BJ (cell line): Measurements from ENCODE around the gene CAMKV. TPM values are rescaled to one million over a fixed set of nuclear protein-coding genes. Genes with fewer than 3 reads are reported as not detected.

ENCODE experiments used
- CTCF ChIA-PET: fragments of 350-600 bp; formaldehyde crosslinking; extraction: SDS; loops from one replicate; lab custom pipeline; 2021; ENCODE audit warnings: antibody characterized with exemption, inconsistent platforms; lab: Yijun Ruan, JAX
- POLR2A ChIA-PET: fragments of 300-600 bp; sonication (Branson Sonifier 250); formaldehyde crosslinking; extraction: SDS; loops from one replicate; lab custom pipeline; 2021; ENCODE audit warnings: antibody characterized with exemption; lab: Charles Lee
- DNase-seq: peaks from one replicate; pipeline ENCODE4 v3.0.0-alpha.2; 2011; ENCODE audit warnings: low read depth
- H3K27me3 ChIP-seq: 2 replicates; pipeline ENCODE4 v1.6.0; 2011; ENCODE audit warnings: low read length; ENCODE audit not compliant: control insufficient read depth, insufficient read depth
- H3K36me3 ChIP-seq: 2 replicates; pipeline ENCODE4 v1.5.1; 2011; ENCODE audit warnings: low read length; ENCODE audit not compliant: control insufficient read depth, insufficient read depth
- H3K4me3 ChIP-seq: 2 replicates; pipeline ENCODE4 v1.5.1; 2011; ENCODE audit warnings: low read depth, mild to moderate bottlenecking, control low read depth, low read length
- polyA plus RNA-seq: library from polyadenylated mRNA; depleted of rRNA; stranded (reverse); fragments of >200 nt; gene quantifications from 2 replicates; pipeline ENCODE4 v1.2.3, GENCODE V29; 2011
- TF ChIP-seq, protein P1 (sequence below): IDR thresholded peaks from 2 replicates; pipeline ENCODE4 v1.5.1; 2011; ENCODE audit warnings: low read depth, mild to moderate bottlenecking, control low read depth, inconsistent platforms, low read length, moderate library complexity; ENCODE audit not compliant: insufficient read depth

CAMKV gene
- polyA plus RNA-seq, 1 experiment = not detected

DNA sequence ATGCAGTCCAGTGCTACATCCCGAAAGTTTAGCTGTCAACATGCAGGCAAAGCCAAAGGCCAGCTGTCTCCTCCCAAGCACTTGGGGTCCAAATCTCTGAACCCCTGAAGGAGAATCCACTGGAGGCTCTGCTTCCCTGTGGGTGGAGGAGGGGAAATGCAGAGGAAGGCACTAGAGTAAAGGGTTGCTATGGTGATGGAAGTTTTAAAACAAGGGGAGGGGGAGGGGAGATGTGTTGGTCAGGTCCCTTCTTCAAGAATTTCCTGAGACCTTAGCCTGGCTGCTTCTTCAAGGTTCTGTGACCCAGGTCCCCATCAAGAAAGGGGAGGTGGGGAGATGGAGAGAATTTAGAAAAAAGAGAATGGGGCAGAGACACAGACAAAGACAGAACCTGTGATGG is 2.3 kb downstream of the CAMKV start:
- H3K36me3 ChIP-seq = no peaks in the 10 kb centered on the region
- H3K4me3 ChIP-seq = no peak overlapping the region
- POLR2A ChIA-PET = no interaction called here
- H3K27me3 ChIP-seq = peaks cover 44% of the 10 kb centered on the region
- DNase-seq = no peak
- CTCF ChIA-PET = interaction anchor here (0.6 to 1.5 kb wide), 3 partner anchors 13 to 799 kb away, joined by 3 to 7 read pairs (median 4); partner anchors contain the start of gene INKA1
- TF ChIP-seq, protein P1, sequence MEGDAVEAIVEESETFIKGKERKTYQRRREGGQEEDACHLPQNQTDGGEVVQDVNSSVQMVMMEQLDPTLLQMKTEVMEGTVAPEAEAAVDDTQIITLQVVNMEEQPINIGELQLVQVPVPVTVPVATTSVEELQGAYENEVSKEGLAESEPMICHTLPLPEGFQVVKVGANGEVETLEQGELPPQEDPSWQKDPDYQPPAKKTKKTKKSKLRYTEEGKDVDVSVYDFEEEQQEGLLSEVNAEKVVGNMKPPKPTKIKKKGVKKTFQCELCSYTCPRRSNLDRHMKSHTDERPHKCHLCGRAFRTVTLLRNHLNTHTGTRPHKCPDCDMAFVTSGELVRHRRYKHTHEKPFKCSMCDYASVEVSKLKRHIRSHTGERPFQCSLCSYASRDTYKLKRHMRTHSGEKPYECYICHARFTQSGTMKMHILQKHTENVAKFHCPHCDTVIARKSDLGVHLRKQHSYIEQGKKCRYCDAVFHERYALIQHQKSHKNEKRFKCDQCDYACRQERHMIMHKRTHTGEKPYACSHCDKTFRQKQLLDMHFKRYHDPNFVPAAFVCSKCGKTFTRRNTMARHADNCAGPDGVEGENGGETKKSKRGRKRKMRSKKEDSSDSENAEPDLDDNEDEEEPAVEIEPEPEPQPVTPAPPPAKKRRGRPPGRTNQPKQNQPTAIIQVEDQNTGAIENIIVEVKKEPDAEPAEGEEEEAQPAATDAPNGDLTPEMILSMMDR = no peak

DNA sequence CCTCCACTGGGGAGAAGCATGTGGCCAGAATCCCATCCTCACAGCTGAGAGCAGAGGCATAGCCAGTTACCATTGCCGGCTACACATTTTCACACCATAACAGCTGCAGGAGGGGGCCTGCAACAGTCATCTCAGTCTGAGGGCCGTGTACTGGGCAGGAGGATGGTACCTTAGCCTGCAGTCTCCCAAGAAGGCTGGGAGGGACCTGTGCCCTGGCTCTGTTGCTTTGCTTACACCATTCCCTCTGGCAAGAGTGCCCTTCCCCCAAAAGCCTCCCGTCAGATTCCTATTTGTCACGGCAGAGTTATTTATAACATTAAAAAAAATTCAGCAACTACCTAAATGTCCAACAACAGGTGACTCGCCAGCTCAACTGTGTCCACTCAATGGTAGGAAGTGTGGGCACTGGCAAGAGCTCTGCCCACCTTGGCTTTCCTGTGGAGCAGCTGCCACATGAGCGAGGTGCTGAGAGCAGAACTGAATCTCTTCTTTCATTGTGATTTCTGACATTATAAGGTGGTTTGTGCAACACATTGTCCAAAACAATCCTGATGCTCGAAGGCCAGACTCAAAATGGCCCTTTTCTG is 4.4 kb downstream of the CAMKV start:
- ChIA-PET POLR2A (no interaction called here), CTCF (no interaction called here)
- H3K4me3 ChIP-seq = no peak overlapping the region
- TF ChIP-seq, protein P1 = no peak
- no peak for DNase-seq
- no peaks in the 10 kb centered on the region for H3K36me3 ChIP-seq
- H3K27me3 ChIP-seq = peaks cover 37% of the 10 kb centered on the region

DNA sequence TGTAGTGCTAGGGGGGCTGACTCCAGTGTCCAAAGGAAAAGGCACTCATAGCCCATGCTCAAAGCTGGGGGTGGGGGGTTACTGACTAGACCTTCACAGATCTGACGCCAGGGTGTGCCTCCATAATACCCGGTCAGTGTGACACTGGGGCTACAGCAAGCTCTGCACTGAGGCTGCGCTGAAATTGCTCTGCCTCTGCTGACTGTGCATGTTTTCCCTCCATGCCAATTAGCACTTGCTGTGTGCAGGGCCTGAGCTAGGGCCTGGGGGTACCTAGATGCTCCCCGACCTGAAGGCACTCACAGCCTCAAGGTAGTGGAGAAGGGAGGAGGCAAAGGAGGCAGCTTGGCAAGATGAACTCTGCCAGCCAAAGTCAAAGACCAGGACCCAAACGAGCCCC is 5.2 kb downstream of the CAMKV start:
- no peak for DNase-seq
- CTCF ChIA-PET = interaction anchor here (1.1 kb wide), 1 partner anchor 9 kb away, joined by 4 read pairs; no protein-coding TSS in a partner anchor
- TF ChIP-seq, protein P1 = no peak
- Histone ChIP-seq H3K27me3 (peaks cover 31% of the 10 kb centered on the region), H3K36me3 (no peaks in the 10 kb centered on the region), H3K4me3 (no peak overlapping the region)
- POLR2A ChIA-PET = no interaction called here

DNA sequence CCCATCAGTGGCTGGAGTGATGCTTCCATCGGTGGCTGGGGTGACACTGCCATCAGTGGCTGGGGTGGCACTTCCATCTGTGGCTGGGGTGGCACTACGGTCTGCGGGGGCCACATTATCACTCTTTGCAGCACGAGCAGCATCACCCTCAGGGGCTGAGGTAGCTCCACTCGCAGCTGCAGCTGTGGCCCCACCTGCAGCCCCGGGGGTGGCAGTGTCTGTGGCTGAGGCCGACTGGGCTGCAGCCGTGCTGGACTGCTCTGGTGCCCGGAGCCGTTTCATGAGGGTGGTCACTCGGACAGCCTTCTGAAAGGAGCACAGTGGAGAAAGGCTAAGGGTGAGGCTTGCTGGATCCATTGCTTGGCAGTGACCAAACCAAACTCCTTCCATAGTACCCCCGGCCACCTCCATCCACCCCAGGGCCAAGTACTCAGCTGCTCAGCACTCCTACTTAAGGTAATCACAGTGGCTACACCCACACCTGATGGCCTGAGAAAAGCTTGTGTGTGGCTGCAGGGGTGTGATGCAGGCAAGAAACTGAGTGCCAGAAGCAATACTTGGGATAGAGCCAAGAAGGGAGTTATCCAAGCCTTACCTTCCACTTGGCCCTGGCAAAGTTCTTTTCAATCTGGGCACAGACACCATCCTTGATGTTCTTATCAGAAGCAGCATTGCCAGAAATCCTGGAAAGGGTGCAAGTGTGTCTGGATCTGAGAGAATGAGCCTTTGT is 10.0 kb downstream of the CAMKV start:
- DNase-seq = no peak
- TF ChIP-seq, protein P1 = no peak
- ChIA-PET POLR2A (no interaction called here), CTCF (no interaction called here)
- H3K4me3 ChIP-seq = no peak overlapping the region
- peaks cover 7% of the 10 kb centered on the region for H3K27me3 ChIP-seq
- H3K36me3 ChIP-seq = no peaks in the 10 kb centered on the region

DNA sequence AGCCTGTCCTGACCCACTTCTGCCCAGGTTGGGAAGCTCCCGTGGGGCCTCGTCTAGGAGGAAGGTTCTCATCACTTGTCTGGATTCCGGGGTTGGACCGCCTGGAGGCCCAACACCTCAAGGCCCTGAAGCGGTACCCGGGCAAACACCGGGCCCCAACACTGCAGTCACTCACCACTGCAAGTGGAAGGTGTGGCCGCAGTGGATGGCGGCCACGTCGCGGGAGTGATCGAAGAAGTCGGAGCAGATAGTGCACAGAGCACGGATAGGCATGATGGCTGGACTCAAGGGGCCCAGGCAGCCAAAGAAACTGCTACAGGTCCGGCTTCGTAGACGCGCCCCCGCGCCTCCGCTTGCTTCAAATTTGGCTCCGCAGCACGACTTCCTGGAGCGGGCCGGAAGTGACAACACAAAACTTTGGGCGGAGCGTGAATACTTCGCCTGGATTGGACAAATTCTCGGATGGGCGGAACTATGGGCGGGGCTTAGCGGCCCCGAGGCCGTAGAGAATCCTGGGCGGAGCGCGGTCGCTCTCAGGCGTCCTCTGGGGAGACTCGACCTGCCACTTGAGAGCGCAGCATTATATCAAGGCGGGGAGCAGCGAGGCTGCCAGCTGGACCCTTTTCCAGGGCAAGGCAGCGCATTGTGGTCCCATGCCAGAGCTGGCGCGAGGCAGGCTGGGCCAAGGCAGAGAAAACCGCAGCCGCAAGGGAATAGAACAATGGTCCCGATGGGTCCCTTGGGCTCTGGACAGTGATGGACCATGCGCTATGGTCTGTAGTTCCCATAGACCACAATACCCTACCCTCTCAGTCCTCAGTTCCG is 13.3 kb downstream of the CAMKV start, which contains the start of gene TRAIP:
TRAIP (minus strand) TSS at position 384 of the 825 bp plus-strand sequence; CDS start at position 273, 111 bp downstream.
- Histone ChIP-seq H3K27me3 (no peaks in the 10 kb centered on the region), H3K36me3 (no peaks in the 10 kb centered on the region), H3K4me3 (peak within 1 kb of the TSS; percentile 74)
- ChIA-PET CTCF (interaction anchor here (1.0 to 2.1 kb wide), 3 partner anchors 17 to 54 kb away, joined by 5 to 11 read pairs (median 8); partner anchors contain the start of gene INKA1), POLR2A (no interaction called here)
- TF ChIP-seq, protein P1 = no peak
- peak; percentile 64 for DNase-seq
